ENCODE data around the gene HAO2. TPM values are rescaled to one million over a fixed set of nuclear protein-coding genes. Genes with fewer than 3 reads are reported as not detected.

Gene HAO2
- total RNA-seq, 1 donor, result not detected

GRCh38 chr1:119358636-119359035 lies 9.9 kb upstream of the HAO2 start:
- TF ChIP-seq CTCF (IDR thresholded peaks at IDR 0.05; ENCODE audit: insufficient read depth, low read depth, low read length), result no peak
- DNase-seq (ENCODE audit: low read depth), result no peak
- H3K4me3 ChIP-seq (ENCODE audit: low read depth, low read length), result no peak overlapping the region

GRCh38 chr1:119359730-119360129 lies 8.9 kb upstream of the HAO2 start:
- no peak overlapping the region for H3K4me3 ChIP-seq (ENCODE audit: low read depth, low read length)
- no peak for TF ChIP-seq CTCF (IDR thresholded peaks at IDR 0.05; ENCODE audit: insufficient read depth, low read depth, low read length)
- no peak for DNase-seq (ENCODE audit: low read depth)

- H3K4me3 ChIP-seq (ENCODE audit: low read depth, low read length), result no peak overlapping the region
- no peak for TF ChIP-seq CTCF (IDR thresholded peaks at IDR 0.05; ENCODE audit: insufficient read depth, low read depth, low read length)
- no peak for DNase-seq (ENCODE audit: low read depth)
Measured at GRCh38 chr1:119361205-119361604, 7.4 kb upstream of the HAO2 start.

- H3K4me3 ChIP-seq (ENCODE audit: low read depth, low read length), result no peak overlapping the region
- no peak for TF ChIP-seq CTCF (IDR thresholded peaks at IDR 0.05; ENCODE audit: insufficient read depth, low read depth, low read length)
- DNase-seq (ENCODE audit: low read depth), result no peak
Measured at GRCh38 chr1:119361620-119362344, 6.8 kb upstream of the HAO2 start.

GRCh38 chr1:119363162-119363561 lies 5.4 kb upstream of the HAO2 start:
- no peak overlapping the region for H3K4me3 ChIP-seq (ENCODE audit: low read depth, low read length)
- no peak for TF ChIP-seq CTCF (IDR thresholded peaks at IDR 0.05; ENCODE audit: insufficient read depth, low read depth, low read length)
- DNase-seq (ENCODE audit: low read depth), result no peak

GRCh38 chr1:119364640-119365039 lies 3.9 kb upstream of the HAO2 start:
- no peak for DNase-seq (ENCODE audit: low read depth)
- no peak for TF ChIP-seq CTCF (IDR thresholded peaks at IDR 0.05; ENCODE audit: insufficient read depth, low read depth, low read length)
- H3K4me3 ChIP-seq (ENCODE audit: low read depth, low read length), result no peak overlapping the region

- DNase-seq (ENCODE audit: low read depth), result no peak
- H3K4me3 ChIP-seq (ENCODE audit: low read depth, low read length), result no peak overlapping the region
- TF ChIP-seq CTCF (IDR thresholded peaks at IDR 0.05; ENCODE audit: insufficient read depth, low read depth, low read length), result no peak
Measured at GRCh38 chr1:119366424-119366823, 2.2 kb upstream of the HAO2 start.
